Fibroblast of the conjunctiva (primary cell): ENCODE measurements around the gene PKMYT1.
A peak's percentile ranks its signal among the peaks of the same experiment; 100 is the strongest.

ENCODE experiments used
- DNase-seq: peaks from one replicate; pipeline ENCODE4 v3.0.0-alpha.2; 2010; ENCODE audit warnings: low read depth

Gene PKMYT1

GRCh38 chr16:2973093-2973492 lies 7.2 kb downstream of the PKMYT1 start:
- DNase-seq = no peak

- DNase-seq = no peak
Observed at GRCh38 chr16:2971985-2972784, 8.1 kb downstream of the PKMYT1 start.

- DNase-seq = no peak
Observed at GRCh38 chr16:2971134-2971984, 8.9 kb downstream of the PKMYT1 start.

GRCh38 chr16:2970563-2970962 lies 9.7 kb downstream of the PKMYT1 start:
- no peak for DNase-seq

GRCh38 chr16:2969545-2970521 lies 10.4 kb downstream of the PKMYT1 start:
- DNase-seq = peak; percentile 28

- DNase-seq = peak; percentile 66
Observed at GRCh38 chr16:2968738-2969544, 11.3 kb downstream of the PKMYT1 start, which contains the start of gene PAQR4. TSS of gene PAQR4 (plus strand) at chr16:2969348. CDS start at chr16:2969675, 327 bp downstream.

GRCh38 chr16:2968368-2968737 lies 11.9 kb downstream of the PKMYT1 start:
- DNase-seq = no peak

- no peak for DNase-seq
Observed at GRCh38 chr16:2967721-2968161, 12.5 kb downstream of the PKMYT1 start.

- no peak for DNase-seq
Observed at GRCh38 chr16:2967211-2967631, 13.0 kb downstream of the PKMYT1 start.

GRCh38 chr16:2966808-2967191 lies 13.4 kb downstream of the PKMYT1 start:
- no peak for DNase-seq

- no peak for DNase-seq
Observed at GRCh38 chr16:2966043-2966807, 14.0 kb downstream of the PKMYT1 start.

GRCh38 chr16:2964475-2965336 lies 15.5 kb downstream of the PKMYT1 start:
- no peak for DNase-seq

- no peak for DNase-seq
Observed at GRCh38 chr16:2963723-2964474, 16.3 kb downstream of the PKMYT1 start, which contains the start of gene KREMEN2. TSS of gene KREMEN2 (plus strand) at chr16:2964275. CDS start at chr16:2964521, 246 bp downstream.

- DNase-seq = no peak
Observed at GRCh38 chr16:2963074-2963722, 17.0 kb downstream of the PKMYT1 start.

GRCh38 chr16:2962334-2963073 lies 17.7 kb downstream of the PKMYT1 start:
- no peak for DNase-seq

- no peak for DNase-seq
Observed at GRCh38 chr16:2960183-2961010, 19.8 kb downstream of the PKMYT1 start.
